H54 (cell line): ENCODE data around the gene FBXW7.

ENCODE experiments used
- DNase-seq: peaks from one replicate; pipeline ENCODE4 v3.0.0; 2011; ENCODE audit warnings: low spot score, mixed read lengths; ENCODE audit not compliant: insufficient read length
- FAIRE-seq: peaks from 3 replicates; lab custom pipeline; 2011; peaks lifted over from hg19 to GRCh38; lab: Jason Lieb, UNC
- POLR2A ChIP-seq: IDR thresholded peaks from 2 replicates; pipeline ENCODE4 v1.6.1; 2011; ENCODE audit warnings: low read depth, mild to moderate bottlenecking, low read length

The FBXW7 gene

DNA sequence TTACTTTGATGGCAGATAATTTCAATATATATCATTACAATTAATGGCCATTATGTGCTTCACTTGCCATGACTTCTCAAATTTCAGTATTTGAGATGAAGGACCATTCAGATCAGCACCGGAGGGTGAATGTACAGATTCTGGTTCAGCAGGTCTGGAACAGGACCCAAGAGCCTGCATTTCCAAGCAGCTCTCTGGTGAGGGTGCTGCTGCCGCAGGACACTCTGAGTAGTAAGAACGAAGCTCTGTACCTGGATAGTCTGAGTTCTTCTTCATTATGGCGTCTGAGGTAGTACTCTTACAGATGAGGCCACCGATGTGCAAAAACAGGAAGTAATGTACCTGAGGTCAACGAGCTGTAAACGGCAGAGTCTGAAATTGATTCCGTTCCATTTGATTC lies 228.2 kb downstream of the FBXW7 start:
- no peak for FAIRE-seq
- TF ChIP-seq POLR2A, result no peak
- DNase-seq, result no peak

DNA sequence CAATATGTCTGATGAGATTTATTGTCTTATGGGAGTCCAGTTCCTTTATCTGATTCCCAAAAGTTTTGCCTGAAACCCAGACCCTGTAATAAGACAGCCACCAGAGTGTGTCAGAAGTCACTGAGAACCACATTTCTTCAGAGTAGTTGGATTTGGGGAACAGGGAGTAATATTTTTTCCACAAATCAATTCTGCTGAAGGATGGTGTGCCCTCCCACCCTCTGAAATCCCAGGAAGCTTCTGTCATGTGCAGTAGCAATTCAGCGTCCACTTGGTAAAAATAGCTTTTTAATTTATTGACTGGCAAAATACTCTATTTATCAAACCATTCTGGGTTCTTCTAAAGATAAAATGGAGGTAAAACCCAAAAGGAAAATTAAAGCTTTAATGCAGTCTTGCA lies 229.4 kb downstream of the FBXW7 start:
- TF ChIP-seq POLR2A, result no peak
- FAIRE-seq, result no peak
- no peak for DNase-seq

DNA sequence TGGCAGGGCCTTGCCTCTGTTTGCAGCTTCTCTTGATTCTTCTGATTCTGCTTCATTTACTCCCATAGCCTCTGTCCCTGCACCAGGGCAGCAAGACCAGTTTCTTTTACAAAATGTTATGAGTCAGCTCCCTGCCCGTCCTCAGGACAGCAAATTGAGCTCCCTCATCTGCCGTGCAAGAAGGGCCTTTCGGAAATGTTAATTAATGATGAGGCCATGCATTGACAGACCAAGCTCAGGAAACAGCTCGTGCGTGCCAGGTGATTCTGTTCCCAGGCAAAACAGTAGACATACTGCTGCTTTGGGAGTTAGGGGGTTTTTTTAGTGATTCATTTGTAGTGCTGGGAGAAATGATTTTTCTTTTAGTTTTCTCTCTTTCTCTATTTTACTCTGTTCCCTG lies 231.7 kb downstream of the FBXW7 start:
- DNase-seq, result no peak
- FAIRE-seq, result no peak
- no peak for TF ChIP-seq POLR2A

DNA sequence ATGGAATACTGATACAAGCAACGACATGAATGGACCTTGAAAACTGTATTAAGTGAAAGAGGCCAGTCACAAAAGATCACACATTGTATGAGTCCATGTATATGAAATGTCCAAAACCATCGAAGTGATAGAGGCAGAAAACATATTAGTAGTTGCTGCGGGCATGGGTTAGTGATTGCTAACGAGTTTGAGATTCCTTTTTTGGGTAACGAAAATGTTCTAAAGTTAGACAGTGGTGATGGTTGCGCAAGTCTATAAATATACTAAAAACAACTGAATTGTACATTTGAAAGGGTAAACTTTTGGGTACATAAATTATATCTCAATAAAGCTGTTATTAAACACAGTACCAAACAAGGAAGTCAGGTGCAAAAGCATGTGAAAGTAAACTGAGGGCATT lies 234.5 kb downstream of the FBXW7 start:
- no peak for TF ChIP-seq POLR2A
- DNase-seq (no peak), FAIRE-seq (no peak)

DNA sequence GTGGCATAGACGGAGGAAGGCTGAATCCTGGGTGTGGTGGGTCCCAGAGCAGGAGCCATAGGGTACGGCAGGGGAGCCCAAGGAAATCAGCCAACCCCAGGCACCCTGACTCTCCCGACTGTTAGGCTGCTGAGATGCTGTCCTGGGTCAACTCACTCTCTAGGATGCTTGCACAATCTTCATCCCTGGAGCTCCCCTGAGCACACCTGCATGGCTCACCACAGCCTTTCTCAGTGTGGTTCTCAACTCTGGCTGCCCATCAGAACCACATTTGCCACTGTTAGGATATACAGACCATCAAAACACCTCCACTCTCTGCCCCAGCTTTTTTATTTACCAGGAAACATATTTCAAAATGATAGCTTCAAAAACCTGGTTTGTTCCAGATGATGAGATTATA lies 236.3 kb downstream of the FBXW7 start:
- DNase-seq (no peak), FAIRE-seq (no peak)
- TF ChIP-seq POLR2A, result no peak

DNA sequence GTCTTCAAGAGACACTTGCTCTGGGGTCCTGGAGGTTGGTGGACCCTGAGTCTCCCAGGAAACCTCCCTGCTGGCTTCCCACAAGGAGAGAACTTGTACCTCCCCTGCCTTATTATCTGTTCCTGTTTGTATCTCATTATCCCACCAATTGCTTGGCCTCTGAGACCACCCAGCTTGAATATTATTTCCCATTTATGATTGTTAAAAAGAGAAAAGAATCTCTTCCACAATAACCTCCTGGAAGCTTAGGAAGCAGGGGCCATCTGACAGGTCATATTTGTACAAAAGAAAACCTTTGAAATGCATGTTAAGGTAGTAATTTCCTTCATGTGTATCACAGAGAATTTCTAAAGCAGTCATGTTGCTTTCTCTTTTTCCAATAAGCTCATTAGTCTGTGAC lies 239.5 kb downstream of the FBXW7 start:
- no peak for TF ChIP-seq POLR2A
- FAIRE-seq (no peak), DNase-seq (no peak)

DNA sequence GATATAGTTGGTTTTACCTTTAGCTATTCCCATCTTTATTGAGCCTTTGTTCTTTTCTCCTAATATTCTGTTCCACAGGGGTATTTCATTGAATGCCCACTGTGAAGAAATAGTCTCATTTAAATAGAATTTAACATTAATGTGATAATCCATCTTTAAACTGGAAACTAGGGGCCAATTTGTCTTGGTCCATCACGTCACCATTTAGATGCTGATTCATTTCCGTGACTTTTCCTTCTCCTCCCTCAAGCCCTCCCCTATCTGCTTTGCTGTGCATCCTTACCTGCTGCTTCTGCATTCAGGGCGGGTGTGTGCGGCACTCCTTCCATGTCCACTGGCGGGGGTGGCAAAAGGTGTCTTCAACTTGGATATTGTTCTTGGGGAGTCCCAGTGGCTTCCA lies 241.1 kb downstream of the FBXW7 start:
- no peak for FAIRE-seq
- DNase-seq, result no peak
- TF ChIP-seq POLR2A, result no peak

DNA sequence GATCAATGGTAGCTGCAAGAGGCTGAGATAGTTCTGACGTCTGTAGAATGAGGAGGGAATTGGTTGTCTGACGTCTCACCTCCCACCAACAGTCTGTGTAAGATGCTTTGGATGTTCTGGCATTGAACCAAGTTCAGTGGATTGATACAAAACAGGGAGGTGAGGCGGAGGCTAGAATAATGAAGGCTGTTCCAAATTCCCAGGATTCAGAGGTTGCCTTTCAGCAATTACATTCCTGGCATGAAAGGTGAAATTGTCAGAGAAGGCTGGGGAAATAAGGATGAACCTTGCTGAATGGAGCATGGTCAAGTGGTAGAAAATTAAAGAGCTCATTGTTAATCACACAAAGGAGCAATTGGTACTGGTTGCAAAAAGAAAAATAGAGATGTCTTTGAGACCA lies 241.6 kb downstream of the FBXW7 start:
- FAIRE-seq, result no peak
- TF ChIP-seq POLR2A, result no peak
- no peak for DNase-seq

DNA sequence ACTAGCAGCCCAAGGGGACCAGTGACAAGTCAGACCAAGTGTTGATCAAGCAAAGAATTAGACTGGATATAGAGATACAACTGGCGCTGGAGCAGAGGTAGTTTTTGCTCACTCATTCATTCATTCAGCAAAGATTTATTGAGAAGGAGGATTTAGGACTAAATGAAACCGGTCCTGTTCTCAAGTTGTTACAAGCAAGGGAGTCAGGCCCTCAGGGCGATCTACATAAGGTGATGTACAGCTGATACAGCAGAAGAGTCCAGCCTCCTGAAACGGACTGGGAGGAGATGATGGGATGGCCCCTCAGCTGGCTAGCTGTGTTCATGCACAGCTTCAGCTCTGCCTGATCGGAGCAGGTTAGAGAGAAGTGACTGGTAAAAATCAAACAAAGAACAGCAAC lies 242.4 kb downstream of the FBXW7 start:
- DNase-seq (no peak), FAIRE-seq (no peak)
- no peak for TF ChIP-seq POLR2A

DNA sequence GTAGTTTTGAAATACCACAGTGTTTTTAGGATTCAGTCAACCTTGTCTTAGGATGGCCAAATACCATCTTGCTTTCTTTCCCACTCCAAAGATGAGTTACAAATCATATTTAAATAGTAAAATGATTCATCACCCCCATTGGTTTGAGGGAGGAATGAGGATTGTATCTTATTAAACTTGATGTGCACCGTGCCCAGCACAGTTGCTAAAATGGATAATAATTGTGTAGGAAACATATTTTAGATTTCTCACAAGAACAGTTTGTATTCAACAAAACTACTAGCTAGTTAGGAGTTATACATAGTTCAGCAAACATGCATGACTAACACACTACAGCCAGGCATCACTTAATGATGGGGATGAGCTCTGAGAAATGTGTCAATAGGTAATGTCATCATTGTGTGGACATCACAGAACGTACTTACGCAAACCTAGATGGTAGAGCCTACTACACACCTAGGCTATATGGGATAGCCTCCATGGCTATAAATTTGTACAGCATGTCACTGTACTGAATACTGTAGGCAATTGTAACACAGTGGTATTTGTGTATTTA lies 245.4 kb downstream of the FBXW7 start:
- FAIRE-seq (no peak), DNase-seq (no peak)
- TF ChIP-seq POLR2A, result no peak

DNA sequence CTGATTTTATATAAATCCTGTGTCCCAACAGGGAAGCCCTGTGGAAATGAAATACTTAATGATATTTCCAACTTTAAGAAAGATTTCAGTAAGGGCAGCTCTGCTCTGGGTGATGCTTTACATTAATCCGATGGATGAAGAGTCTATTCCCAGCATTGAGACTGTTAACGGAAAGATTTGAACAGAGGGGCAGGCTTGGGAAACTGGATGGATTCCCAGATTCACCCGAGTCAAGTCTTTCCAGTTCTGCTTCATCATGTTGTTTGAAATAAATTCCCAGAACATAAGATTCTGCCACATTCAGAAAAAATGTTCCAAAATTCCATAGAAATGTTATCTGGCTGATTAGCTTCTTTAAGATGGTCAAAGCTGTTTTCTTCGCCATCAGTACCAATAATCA lies 246.0 kb downstream of the FBXW7 start:
- FAIRE-seq, result no peak
- no peak for TF ChIP-seq POLR2A
- no peak for DNase-seq

DNA sequence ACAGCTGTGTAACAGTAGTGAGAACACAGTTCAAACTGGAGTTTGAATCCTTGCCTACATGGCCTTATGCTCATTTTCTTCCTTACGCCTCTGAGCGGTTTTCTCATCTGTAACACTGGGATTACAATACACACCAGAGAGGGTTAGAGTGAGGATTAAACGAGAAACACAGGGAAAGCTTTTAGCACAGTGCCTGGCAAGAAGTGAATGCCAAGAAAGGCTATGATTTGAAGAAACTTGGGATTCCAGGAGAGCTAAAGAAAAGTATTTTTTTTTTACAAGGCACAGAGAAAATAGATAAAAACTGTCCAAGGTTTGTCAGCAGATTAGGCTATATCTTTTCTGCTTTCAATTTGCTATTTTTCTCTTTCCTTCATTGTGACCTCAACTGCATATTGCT lies 246.4 kb downstream of the FBXW7 start:
- DNase-seq (no peak), FAIRE-seq (no peak)
- no peak for TF ChIP-seq POLR2A

DNA sequence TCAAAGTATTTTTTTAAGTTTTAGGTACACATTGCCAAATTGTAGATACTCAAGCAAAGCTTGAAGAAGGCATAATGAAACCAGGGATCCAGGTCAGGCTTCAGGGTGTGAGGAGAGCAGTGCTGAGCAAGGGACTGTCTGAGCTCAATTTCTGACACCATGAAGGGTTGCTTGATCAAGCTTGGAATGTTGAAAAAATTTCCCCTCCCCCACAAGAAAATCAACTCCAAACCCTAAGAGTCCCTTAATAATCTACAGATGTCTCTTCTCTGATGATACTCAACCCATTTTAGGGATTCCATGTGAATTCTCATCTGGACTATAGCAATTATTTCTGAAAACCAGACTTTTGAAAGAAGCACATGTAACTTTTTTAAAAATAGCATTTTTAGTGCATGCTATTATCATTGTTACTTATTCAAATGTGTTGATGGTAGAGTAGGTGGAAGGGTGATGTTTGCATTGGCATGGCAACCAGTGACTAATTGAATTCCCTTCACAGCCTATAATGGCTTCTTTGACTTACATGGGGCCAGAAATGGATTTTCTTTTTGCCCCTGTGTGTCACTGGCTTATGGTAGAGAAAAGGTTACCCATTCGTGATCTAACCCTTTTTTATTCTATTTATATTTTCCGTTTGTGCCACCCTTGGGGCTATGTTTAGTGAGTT lies 252.0 kb downstream of the FBXW7 start:
- no peak for FAIRE-seq
- no peak for DNase-seq
- no peak for TF ChIP-seq POLR2A

DNA sequence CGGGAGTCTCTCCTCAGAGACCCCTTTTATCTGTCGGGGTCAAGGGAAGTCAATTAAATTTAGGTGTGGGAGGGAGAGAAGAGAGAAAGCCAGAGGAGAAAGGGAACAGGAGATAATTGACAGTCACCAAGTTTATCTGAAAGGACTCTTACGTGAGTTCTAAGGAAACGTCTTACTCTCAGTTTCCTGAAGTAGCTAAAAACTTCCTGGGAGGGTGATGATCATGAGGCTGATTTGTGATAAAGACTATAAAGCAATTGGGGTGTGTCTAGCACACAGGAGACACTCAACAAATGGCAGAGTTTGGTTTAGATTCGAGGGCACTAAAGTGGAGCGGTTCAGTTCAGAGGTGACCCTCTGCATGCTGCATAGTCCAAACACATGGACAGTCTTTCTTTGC lies 254.1 kb downstream of the FBXW7 start:
- FAIRE-seq, result no peak
- TF ChIP-seq POLR2A, result no peak
- DNase-seq, result no peak

DNA sequence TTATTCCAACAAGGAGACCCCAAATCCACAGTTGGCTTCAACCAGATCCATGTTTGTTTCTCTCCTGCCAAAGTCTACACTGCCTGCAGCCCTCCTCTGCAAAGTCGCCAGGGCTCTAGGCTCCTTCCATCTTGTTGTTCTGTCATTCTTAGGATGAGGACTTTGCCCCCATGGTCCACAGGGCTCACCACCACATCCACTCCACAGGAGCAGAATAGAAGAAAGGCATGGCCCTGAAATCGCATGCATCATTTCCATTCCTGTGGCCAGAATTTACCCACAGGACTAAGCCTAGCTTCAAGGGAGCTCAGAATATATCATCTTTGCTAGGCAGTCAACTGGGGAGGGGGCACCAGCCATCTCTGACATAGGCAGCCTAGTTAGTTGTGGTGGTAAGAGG lies 254.7 kb downstream of the FBXW7 start:
- DNase-seq (no peak), FAIRE-seq (no peak)
- TF ChIP-seq POLR2A, result no peak
